ENCODE measurements around the gene PSMB7. TPM values are rescaled to one million over a fixed set of nuclear protein-coding genes. Genes with fewer than 3 reads are reported as not detected.

Gene PSMB7
- 100 to 1,000 TPM; 105 to 175 TPM for total RNA-seq

GRCh38 chr9:124415102-124415851 lies at the start of gene PSMB7:
PSMB7 (minus strand) TSS chr9:124415442; CDS start chr9:124415425, 17 bp downstream.
- peaks cover 19% of the 10 kb centered on the region for H3K4me1 Mint-ChIP-seq
- peaks cover 3% of the 10 kb centered on the region for H3K9me3 Mint-ChIP-seq
- H3K27ac Mint-ChIP-seq, result peak within 1 kb of the TSS; percentile 98
- peaks cover 51% of the 10 kb centered on the region for H3K36me3 Mint-ChIP-seq (ENCODE audit: low read depth)
- no peaks in the 10 kb centered on the region for H3K27me3 Mint-ChIP-seq
- peak; percentile 97 for ATAC-seq (replicated peaks)
- H3K4me3 Mint-ChIP-seq, result peak within 1 kb of the TSS; percentile 96

GRCh38 chr9:124462739-124463138 lies 47.5 kb upstream of the PSMB7 start:
- no peak for ATAC-seq (replicated peaks)
- Mint-ChIP-seq H3K4me1 (no peaks in the 10 kb centered on the region), H3K27me3 (peaks cover 4% of the 10 kb centered on the region), H3K9me3 (no peaks in the 10 kb centered on the region), H3K27ac (no peak overlapping the region), H3K4me3 (no peak overlapping the region), H3K36me3 (ENCODE audit: low read depth) (no peaks in the 10 kb centered on the region)

GRCh38 chr9:124458441-124458840 lies 43.2 kb upstream of the PSMB7 start:
- Mint-ChIP-seq H3K27ac (no peak overlapping the region), H3K9me3 (no peaks in the 10 kb centered on the region), H3K36me3 (ENCODE audit: low read depth) (no peaks in the 10 kb centered on the region), H3K4me1 (no peaks in the 10 kb centered on the region), H3K4me3 (no peak overlapping the region), H3K27me3 (no peaks in the 10 kb centered on the region)
- ATAC-seq (replicated peaks), result no peak

GRCh38 chr9:124457887-124458431 lies 42.7 kb upstream of the PSMB7 start:
- Mint-ChIP-seq H3K27ac (no peak overlapping the region), H3K9me3 (no peaks in the 10 kb centered on the region), H3K36me3 (ENCODE audit: low read depth) (no peaks in the 10 kb centered on the region), H3K27me3 (no peaks in the 10 kb centered on the region), H3K4me1 (no peaks in the 10 kb centered on the region), H3K4me3 (no peak overlapping the region)
- ATAC-seq (replicated peaks), result no peak

- Mint-ChIP-seq H3K36me3 (ENCODE audit: low read depth) (no peaks in the 10 kb centered on the region), H3K4me1 (no peaks in the 10 kb centered on the region), H3K4me3 (no peak overlapping the region), H3K27me3 (no peaks in the 10 kb centered on the region), H3K27ac (no peak overlapping the region), H3K9me3 (no peaks in the 10 kb centered on the region)
- ATAC-seq (replicated peaks), result no peak
Measured at GRCh38 chr9:124457079-124457886, 42.0 kb upstream of the PSMB7 start.

GRCh38 chr9:124456341-124457078 lies 41.3 kb upstream of the PSMB7 start:
- Mint-ChIP-seq H3K36me3 (ENCODE audit: low read depth) (no peaks in the 10 kb centered on the region), H3K4me1 (no peaks in the 10 kb centered on the region), H3K27me3 (peaks cover 5% of the 10 kb centered on the region), H3K27ac (no peak overlapping the region), H3K9me3 (no peaks in the 10 kb centered on the region), H3K4me3 (no peak overlapping the region)
- no peak for ATAC-seq (replicated peaks)

- no peaks in the 10 kb centered on the region for H3K9me3 Mint-ChIP-seq
- H3K36me3 Mint-ChIP-seq (ENCODE audit: low read depth), result no peaks in the 10 kb centered on the region
- H3K27ac Mint-ChIP-seq, result no peak overlapping the region
- no peak overlapping the region for H3K4me3 Mint-ChIP-seq
- no peak for ATAC-seq (replicated peaks)
- H3K27me3 Mint-ChIP-seq, result peaks cover 10% of the 10 kb centered on the region
- H3K4me1 Mint-ChIP-seq, result no peaks in the 10 kb centered on the region
Measured at GRCh38 chr9:124455820-124456219, 40.6 kb upstream of the PSMB7 start.

GRCh38 chr9:124454791-124455443 lies 39.7 kb upstream of the PSMB7 start:
- Mint-ChIP-seq H3K36me3 (ENCODE audit: low read depth) (no peaks in the 10 kb centered on the region), H3K27me3 (peaks cover 11% of the 10 kb centered on the region), H3K27ac (no peak overlapping the region), H3K4me3 (no peak overlapping the region), H3K9me3 (no peaks in the 10 kb centered on the region), H3K4me1 (no peaks in the 10 kb centered on the region)
- ATAC-seq (replicated peaks), result no peak

GRCh38 chr9:124454296-124454695 lies 39.1 kb upstream of the PSMB7 start:
- no peaks in the 10 kb centered on the region for H3K4me1 Mint-ChIP-seq
- H3K4me3 Mint-ChIP-seq, result no peak overlapping the region

GRCh38 chr9:124453586-124454191 lies 38.4 kb upstream of the PSMB7 start:
- Mint-ChIP-seq H3K4me3 (no peak overlapping the region), H3K4me1 (no peaks in the 10 kb centered on the region), H3K9me3 (no peaks in the 10 kb centered on the region), H3K27ac (no peak overlapping the region), H3K36me3 (ENCODE audit: low read depth) (no peaks in the 10 kb centered on the region), H3K27me3 (peaks cover 14% of the 10 kb centered on the region)
- no peak for ATAC-seq (replicated peaks)

More at GRCh38 chr9:124454296-124454695, 39.1 kb upstream of the PSMB7 start:
- no peaks in the 10 kb centered on the region for H3K36me3 Mint-ChIP-seq (ENCODE audit: low read depth)
- H3K9me3 Mint-ChIP-seq, result no peaks in the 10 kb centered on the region
- ATAC-seq (replicated peaks), result no peak
- peaks cover 14% of the 10 kb centered on the region for H3K27me3 Mint-ChIP-seq
- H3K27ac Mint-ChIP-seq, result no peak overlapping the region

GRCh38 chr9:124452841-124453585 lies 37.8 kb upstream of the PSMB7 start:
- H3K9me3 Mint-ChIP-seq, result no peaks in the 10 kb centered on the region

GRCh38 chr9:124452326-124452725 lies 37.1 kb upstream of the PSMB7 start:
- Mint-ChIP-seq H3K36me3 (ENCODE audit: low read depth) (no peaks in the 10 kb centered on the region), H3K4me3 (no peak overlapping the region), H3K4me1 (no peaks in the 10 kb centered on the region), H3K9me3 (no peaks in the 10 kb centered on the region), H3K27me3 (peaks cover 15% of the 10 kb centered on the region), H3K27ac (no peak overlapping the region)
- no peak for ATAC-seq (replicated peaks)

More at GRCh38 chr9:124452841-124453585, 37.8 kb upstream of the PSMB7 start:
- Mint-ChIP-seq H3K27me3 (peaks cover 14% of the 10 kb centered on the region), H3K4me3 (no peak overlapping the region), H3K4me1 (no peaks in the 10 kb centered on the region), H3K36me3 (ENCODE audit: low read depth) (no peaks in the 10 kb centered on the region), H3K27ac (no peak overlapping the region)
- no peak for ATAC-seq (replicated peaks)
